ENCODE measurements around the gene SYTL3. TPM values are rescaled to one million over a fixed set of nuclear protein-coding genes. Genes with fewer than 3 reads are reported as not detected.
A peak's percentile ranks its signal among the peaks of the same experiment; 100 is the strongest.

Gene SYTL3
- total and polyA plus RNA-seq, 10 of the 15 experiments (the other 5 are each of a cell fraction or from before 2014, with no cell fraction given): 3.3 to 12.1 (median 6.9) TPM

DNA sequence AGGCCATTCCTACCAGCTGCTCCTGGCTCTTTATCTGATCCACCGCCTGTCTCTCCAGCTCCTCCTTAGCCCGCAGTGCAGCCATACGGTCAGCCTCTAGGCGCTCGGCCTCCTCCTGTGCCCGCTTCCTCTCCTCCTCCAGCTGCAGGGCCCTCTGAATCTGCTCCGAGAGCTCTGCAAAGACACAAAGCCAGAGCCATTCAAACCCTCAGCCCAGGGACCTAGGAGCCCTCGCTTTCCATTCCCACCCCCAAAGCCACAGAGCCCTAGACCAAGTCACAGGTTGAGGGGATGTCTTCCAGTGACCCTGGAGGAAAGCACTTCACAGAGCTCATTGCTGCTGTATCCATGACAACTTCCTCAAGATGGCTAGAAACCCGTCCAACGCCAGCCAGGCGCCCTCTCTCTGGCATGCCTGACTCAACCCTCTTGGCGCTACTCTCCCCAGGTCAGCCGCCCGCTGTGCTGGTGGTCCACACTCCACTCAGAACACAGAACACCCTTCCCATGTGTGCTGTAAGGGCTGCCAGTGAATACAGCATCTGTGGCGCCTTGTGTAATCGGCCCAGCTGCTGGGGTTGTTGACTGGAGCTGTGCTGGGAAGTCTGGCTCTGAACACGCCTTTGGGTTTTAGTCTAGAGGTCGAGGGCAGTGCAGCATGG lies 120.0 kb downstream of the SYTL3 start (continued):
- TF ChIP-seq ZBTB40 (IDR thresholded peaks at IDR 0.05; ENCODE audit: borderline replicate concordance) (no peak), NFIC (IDR thresholded peaks at IDR 0.05; ENCODE audit: low read depth, low read length) (no peak)

GRCh38 chr6:158770533-158771330 lies 120.9 kb downstream of the SYTL3 start:
- H3K4me3 ChIP-seq: no peak overlapping the region
- no peaks in the 10 kb centered on the region; the same call in 1 of the 2 replicates for H3K79me2 ChIP-seq (ENCODE audit: control insufficient read depth, insufficient read depth, low read length)
- no peak overlapping the region for H3K27ac ChIP-seq (ENCODE audit: control insufficient read depth, insufficient read depth)
- FAIRE-seq (no peak), ATAC-seq (no peak), DNase-seq (ENCODE audit: low read depth, low spot score) (no peak)
- H3K9me3 ChIP-seq (replicated peaks; ENCODE audit: control insufficient read depth, insufficient read depth, low read length): no peaks in the 10 kb centered on the region
- H3K4me1 ChIP-seq (ENCODE audit: control insufficient read depth, insufficient read depth, low read length): no peaks in the 10 kb centered on the region
- ChIA-PET CTCF (interaction anchor here (1.0 kb wide), 1 partner anchor 202 kb away, joined by 3 read pairs; no protein-coding TSS in a partner anchor), SMC1A (ENCODE audit: uncharacterized antibody, unreplicated experiment) (interaction anchor here (1.7 kb wide), 1 partner anchor 19 kb away, joined by 3 read pairs; no protein-coding TSS in a partner anchor), RAD21 (ENCODE audit: unreplicated experiment) (no interaction called here), POLR2A (no interaction called here)
- intact Hi-C loops (cut with micrococcal nuclease; ENCODE audit: unreplicated experiment) (no loop called here), in situ Hi-C loops (cut with MboI) (no loop called here)
- no peaks in the 10 kb centered on the region for H3K27me3 ChIP-seq (replicated peaks in 1 of 2; ENCODE audit: control insufficient read depth in 2 of 2, insufficient read depth in 2 of 2, low read length in 1 of 2)
- BruUV-seq (replicated peaks): no TSS peak
- no peak for TF ChIP-seq MXI1 (IDR thresholded peaks at IDR 0.05; ENCODE audit: low read depth, low read length)
- no peak for TF ChIP-seq MTA2 (IDR thresholded peaks at IDR 0.05; ENCODE audit: low read depth)
- no peak for TF ChIP-seq BMI1 (IDR thresholded peaks at IDR 0.05; ENCODE audit: borderline replicate concordance)
- no peak for TF ChIP-seq BACH1 (IDR thresholded peaks at IDR 0.05; ENCODE audit: borderline replicate concordance)
- no peak for TF ChIP-seq ZNF384 (IDR thresholded peaks at IDR 0.05; ENCODE audit: borderline replicate concordance, low read depth, low read length)
- TF ChIP-seq SP1 (IDR thresholded peaks at IDR 0.05; ENCODE audit: low read depth, low read length): no peak
- peak; percentile 56; the same call in 1 of the 2 replicates for TF ChIP-seq POLR2A (IDR thresholded peaks at IDR 0.05; ENCODE audit: low read depth, low read length)
- H3K9ac ChIP-seq (ENCODE audit: control insufficient read depth, insufficient read depth, low read length): no peak overlapping the region
- no peak overlapping the region for H3K4me2 ChIP-seq (ENCODE audit: control insufficient read depth, insufficient read depth)
- H4K20me1 ChIP-seq (ENCODE audit: control insufficient read depth, insufficient read depth): no peaks in the 10 kb centered on the region; the same call in 1 of the 2 replicates
- no peak overlapping the region for H2AFZ ChIP-seq (ENCODE audit: control insufficient read depth, low read depth, low read length)
- peaks cover 68 to 70% of the 10 kb centered on the region in 2 experiments for H3K36me3 ChIP-seq (ENCODE audit: control insufficient read depth in 2 of 2, insufficient read depth in 2 of 2, low read length in 1 of 2)
- WGBS (ENCODE audit: insufficient coverage, insufficient replicate concordance, low lambda C conversion rate, missing lambda C conversion rate): 85% methylated on average over 21 of the region's 21 CpGs

All from GM12878 (cell line).